Stimulated activated CD8-positive, alpha-beta memory T cell treated with anti-CD3 and anti-CD28 coated beads, Interleukin-7, amount 100 ng/mL, for 24 hours (primary cell): ENCODE results near the gene JUNB.

ENCODE experiments used
- DNase-seq: peaks from one replicate; pipeline ENCODE4 v3.0.0-alpha.2; 2020; ENCODE audit warnings: low read depth

JUNB gene

DNA sequence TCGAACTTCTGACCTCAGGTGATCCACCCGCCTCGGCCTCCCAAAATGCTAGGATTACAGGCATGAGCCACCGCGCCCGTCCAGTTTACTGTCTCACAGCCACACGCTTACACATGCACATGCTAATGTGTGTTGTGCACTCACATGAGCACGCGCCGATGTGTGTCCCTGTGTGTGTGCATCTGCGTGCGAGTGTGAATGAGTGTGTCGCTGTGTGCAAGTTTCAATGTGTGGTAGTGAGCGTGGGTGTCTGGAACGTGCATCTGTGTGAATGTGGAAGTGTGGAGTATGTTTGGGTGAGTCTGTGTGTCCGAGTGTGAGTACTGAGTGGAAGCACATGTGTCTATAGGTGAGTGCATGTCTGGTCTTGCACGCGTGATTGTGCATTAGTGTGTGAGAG is 51.2 kb downstream of the JUNB start:
- DNase-seq = no peak
